Glomerular visceral epithelial cell (primary cell): ENCODE measurements around the gene MFSD2B.
A peak's percentile ranks its signal among the peaks of the same experiment; 100 is the strongest.

Experiments
- DNase-seq: peaks from one replicate; pipeline ENCODE4 v3.0.0-alpha.2; 2016; ENCODE audit errors: extremely low spot score

MFSD2B gene

GRCh38 chr2:24050041-24050979, 40.4 kb downstream of the MFSD2B start:
- peak; percentile 13 for DNase-seq

GRCh38 chr2:24051833-24052232, 41.9 kb downstream of the MFSD2B start:
- no peak for DNase-seq

- no peak for DNase-seq
Observed at GRCh38 chr2:24052951-24053350, 43.1 kb downstream of the MFSD2B start.

DNA sequence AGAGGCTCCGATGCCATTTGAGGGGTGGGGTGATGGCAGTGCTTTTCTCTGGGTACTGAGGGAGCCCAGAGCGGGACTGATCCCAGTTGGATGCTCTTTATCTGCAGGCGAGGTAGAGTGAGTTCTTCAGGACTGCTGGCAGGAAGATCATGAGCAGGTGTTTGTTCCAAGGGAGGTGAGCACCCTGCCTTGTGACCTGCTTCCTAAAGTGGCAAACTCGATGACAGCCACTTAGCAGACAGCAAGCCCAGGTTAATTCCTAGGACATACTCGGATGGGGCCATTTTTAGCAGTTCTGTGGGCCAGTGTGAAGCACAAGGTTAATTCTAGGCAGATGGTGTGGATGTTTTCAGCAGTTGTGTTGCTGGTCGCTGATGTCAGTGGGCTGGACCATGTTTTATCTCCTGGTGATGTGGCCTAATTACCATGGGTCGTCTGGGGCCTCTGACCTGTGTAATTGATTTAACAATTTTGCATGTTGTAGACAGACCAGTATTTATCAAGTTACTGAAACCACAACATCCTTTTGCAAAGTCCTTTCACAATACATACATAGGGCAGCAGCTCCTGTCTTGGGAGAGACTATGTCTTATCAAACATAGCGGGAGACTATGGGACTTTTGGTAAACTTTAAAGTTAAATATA, 44.6 kb downstream of the MFSD2B start:
- no peak for DNase-seq

GRCh38 chr2:24055750-24056149, 45.9 kb downstream of the MFSD2B start:
- DNase-seq, result no peak

- DNase-seq, result no peak
Observed at GRCh38 chr2:24058564-24059271, 48.8 kb downstream of the MFSD2B start.

- no peak for DNase-seq
Observed at GRCh38 chr2:24065341-24065740, 55.5 kb downstream of the MFSD2B start.

- DNase-seq, result no peak
Observed at GRCh38 chr2:24072259-24072658, 62.4 kb downstream of the MFSD2B start.

DNA sequence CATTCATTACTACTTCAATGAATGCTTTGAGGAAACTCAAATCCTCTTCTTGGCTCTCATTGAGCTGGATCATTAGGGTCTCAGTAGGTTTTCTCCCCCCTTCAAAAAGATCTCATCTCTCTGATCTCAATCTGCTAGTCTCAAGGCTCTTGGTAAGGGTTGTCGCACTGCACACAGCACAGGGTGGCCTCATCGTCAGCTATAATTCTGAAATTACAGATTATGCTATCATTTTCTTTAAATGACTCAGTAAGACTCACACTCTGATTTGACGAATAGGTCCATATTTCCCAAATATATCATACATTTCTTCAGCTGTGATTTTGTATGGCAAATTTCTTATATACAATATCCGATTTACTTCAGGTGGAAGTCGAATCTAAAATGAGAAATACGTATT, 63.9 kb downstream of the MFSD2B start:
- no peak for DNase-seq

DNA sequence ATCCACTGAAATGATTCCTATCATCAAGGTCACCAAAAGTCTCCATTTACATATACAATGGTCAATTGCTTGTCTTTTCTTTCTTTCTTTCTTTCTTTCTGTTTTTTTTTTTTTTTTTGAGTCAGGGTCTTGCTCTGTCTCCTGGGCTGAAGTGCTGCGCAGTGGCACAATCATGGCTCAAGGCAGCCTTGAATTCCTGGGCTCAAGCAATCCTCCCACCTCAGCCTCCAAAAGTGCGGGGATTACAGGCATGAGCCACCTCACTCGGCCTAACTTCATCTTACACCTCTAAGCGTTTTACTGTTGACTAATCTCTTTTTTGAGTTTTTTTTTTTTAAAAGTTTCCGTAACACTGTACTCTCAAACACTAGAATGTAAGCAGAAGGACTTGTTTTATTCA, 65.4 kb downstream of the MFSD2B start:
- DNase-seq, result no peak
